ENCODE data around the gene TSKS. TPM values are rescaled to one million over a fixed set of nuclear protein-coding genes. Genes with fewer than 3 reads are reported as not detected.

The TSKS gene
- total RNA-seq, 1 donor = not detected

DNA sequence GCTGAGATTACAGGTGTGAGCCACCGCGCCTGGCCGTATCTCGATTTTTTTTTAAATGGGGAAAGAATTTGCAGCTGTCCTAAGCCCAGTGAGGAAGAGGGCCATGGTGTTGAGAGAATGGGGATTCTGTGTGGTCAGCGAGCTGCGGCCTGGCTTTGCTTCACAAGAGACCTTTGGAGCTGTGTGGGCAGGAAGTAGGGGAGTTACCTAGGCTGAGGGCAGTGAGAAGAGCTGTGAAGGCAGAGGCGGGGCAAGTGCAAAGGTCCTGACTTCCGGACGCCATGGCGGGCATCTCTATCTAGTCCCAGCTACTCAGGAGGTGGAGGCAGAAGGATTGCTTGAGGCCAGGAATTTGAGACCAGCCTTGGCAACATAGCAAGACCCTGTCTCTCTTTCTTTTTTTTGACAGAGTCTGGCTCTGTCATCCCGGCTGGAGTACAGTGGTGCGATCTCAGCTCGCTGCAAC lies 8.6 kb upstream of the TSKS start:
- peaks cover 55% of the 10 kb centered on the region for H4K20me1 ChIP-seq (ENCODE audit: insufficient read depth, low read length)
- H3K27me3 ChIP-seq (ENCODE audit: insufficient read depth, low read length) = no peaks in the 10 kb centered on the region
- no peak overlapping the region for H3K4me3 ChIP-seq (ENCODE audit: insufficient read depth, low read length)
- H3K36me3 ChIP-seq (ENCODE audit: insufficient read depth, low read length) = peaks cover 8% of the 10 kb centered on the region
- no peaks in the 10 kb centered on the region for H3K9me3 ChIP-seq (ENCODE audit: low read depth, low read length)
- H2AFZ ChIP-seq (ENCODE audit: low read length) = no peak overlapping the region
- no peak for DNase-seq (ENCODE audit: insufficient read length, low spot score, missing footprints)
- no peak overlapping the region for H3K27ac ChIP-seq (ENCODE audit: low read depth, low read length)
- TF ChIP-seq, protein P1, sequence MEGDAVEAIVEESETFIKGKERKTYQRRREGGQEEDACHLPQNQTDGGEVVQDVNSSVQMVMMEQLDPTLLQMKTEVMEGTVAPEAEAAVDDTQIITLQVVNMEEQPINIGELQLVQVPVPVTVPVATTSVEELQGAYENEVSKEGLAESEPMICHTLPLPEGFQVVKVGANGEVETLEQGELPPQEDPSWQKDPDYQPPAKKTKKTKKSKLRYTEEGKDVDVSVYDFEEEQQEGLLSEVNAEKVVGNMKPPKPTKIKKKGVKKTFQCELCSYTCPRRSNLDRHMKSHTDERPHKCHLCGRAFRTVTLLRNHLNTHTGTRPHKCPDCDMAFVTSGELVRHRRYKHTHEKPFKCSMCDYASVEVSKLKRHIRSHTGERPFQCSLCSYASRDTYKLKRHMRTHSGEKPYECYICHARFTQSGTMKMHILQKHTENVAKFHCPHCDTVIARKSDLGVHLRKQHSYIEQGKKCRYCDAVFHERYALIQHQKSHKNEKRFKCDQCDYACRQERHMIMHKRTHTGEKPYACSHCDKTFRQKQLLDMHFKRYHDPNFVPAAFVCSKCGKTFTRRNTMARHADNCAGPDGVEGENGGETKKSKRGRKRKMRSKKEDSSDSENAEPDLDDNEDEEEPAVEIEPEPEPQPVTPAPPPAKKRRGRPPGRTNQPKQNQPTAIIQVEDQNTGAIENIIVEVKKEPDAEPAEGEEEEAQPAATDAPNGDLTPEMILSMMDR (IDR thresholded peaks at IDR 0.05; ENCODE audit: extremely low read depth, low read depth, low read length) = no peak
- H3K4me2 ChIP-seq (ENCODE audit: insufficient read depth, low read length) = no peak overlapping the region
- peaks cover 14% of the 10 kb centered on the region for H3K4me1 ChIP-seq (ENCODE audit: insufficient read depth, low read length)
- peaks cover 95% of the 10 kb centered on the region for H3K79me2 ChIP-seq (ENCODE audit: insufficient read depth, low read length)

- H3K79me2 ChIP-seq (ENCODE audit: insufficient read depth, low read length) = peaks cover 83% of the 10 kb centered on the region
- no peaks in the 10 kb centered on the region for H3K9me3 ChIP-seq (ENCODE audit: low read depth, low read length)
- no peak overlapping the region for H2AFZ ChIP-seq (ENCODE audit: low read length)
- peaks cover 43% of the 10 kb centered on the region for H4K20me1 ChIP-seq (ENCODE audit: insufficient read depth, low read length)
- H3K27ac ChIP-seq (ENCODE audit: low read depth, low read length) = no peak overlapping the region
- no peak overlapping the region for H3K4me3 ChIP-seq (ENCODE audit: insufficient read depth, low read length)
- DNase-seq (ENCODE audit: insufficient read length, low spot score, missing footprints) = no peak
- H3K27me3 ChIP-seq (ENCODE audit: insufficient read depth, low read length) = no peaks in the 10 kb centered on the region
- peaks cover 4% of the 10 kb centered on the region for H3K36me3 ChIP-seq (ENCODE audit: insufficient read depth, low read length)
- TF ChIP-seq, protein P1 (IDR thresholded peaks at IDR 0.05; ENCODE audit: extremely low read depth, low read depth, low read length) = no peak
- no peak overlapping the region for H3K4me2 ChIP-seq (ENCODE audit: insufficient read depth, low read length)
- H3K4me1 ChIP-seq (ENCODE audit: insufficient read depth, low read length) = peaks cover 21% of the 10 kb centered on the region
Measured at GRCh38 chr19:49770529-49770928, 7.4 kb upstream of the TSKS start.

DNA sequence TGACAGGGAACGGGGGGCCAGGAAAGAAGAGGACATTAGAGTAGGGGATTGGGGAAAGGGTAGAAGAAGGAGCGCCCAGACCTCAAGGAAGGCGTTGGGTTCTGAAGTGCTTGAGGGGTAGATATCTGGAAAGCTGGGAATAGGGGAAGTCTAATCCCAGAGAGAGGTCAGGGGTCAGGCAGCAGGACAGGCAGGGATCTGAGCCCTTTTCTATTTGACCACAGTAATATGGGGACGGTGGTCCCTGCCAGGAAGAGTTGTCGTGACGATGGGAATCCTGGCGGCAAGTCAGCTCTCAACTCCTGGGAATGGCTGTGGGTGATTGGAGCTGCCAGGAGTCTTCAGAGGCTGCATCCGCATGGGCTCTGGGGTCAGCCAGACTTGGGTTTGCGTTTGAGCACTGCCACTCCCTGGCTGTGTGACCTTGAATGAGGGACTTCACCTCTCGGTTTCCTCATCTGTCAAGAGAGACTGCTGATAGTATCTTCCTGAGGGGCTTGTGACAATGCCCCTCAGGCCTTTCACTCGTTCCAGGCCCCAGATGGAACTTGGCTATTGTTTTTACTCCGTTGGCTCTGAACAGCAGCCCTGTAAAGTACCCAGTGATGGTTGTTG lies 5.0 kb upstream of the TSKS start:
- H3K27ac ChIP-seq (ENCODE audit: low read depth, low read length) = peak overlapping the region; percentile 82
- TF ChIP-seq, protein P1 (IDR thresholded peaks at IDR 0.05; ENCODE audit: extremely low read depth, low read depth, low read length) = no peak
- peaks cover 34% of the 10 kb centered on the region for H4K20me1 ChIP-seq (ENCODE audit: insufficient read depth, low read length)
- peak overlapping the region; percentile 95 for H3K4me3 ChIP-seq (ENCODE audit: insufficient read depth, low read length)
- H2AFZ ChIP-seq (ENCODE audit: low read length) = no peak overlapping the region
- no peaks in the 10 kb centered on the region for H3K27me3 ChIP-seq (ENCODE audit: insufficient read depth, low read length)
- no peaks in the 10 kb centered on the region for H3K9me3 ChIP-seq (ENCODE audit: low read depth, low read length)
- H3K36me3 ChIP-seq (ENCODE audit: insufficient read depth, low read length) = no peaks in the 10 kb centered on the region
- peaks cover 23% of the 10 kb centered on the region for H3K4me1 ChIP-seq (ENCODE audit: insufficient read depth, low read length)
- H3K4me2 ChIP-seq (ENCODE audit: insufficient read depth, low read length) = peak overlapping the region; percentile 97
- DNase-seq (ENCODE audit: insufficient read length, low spot score, missing footprints) = no peak
- H3K79me2 ChIP-seq (ENCODE audit: insufficient read depth, low read length) = peaks cover 60% of the 10 kb centered on the region

DNA sequence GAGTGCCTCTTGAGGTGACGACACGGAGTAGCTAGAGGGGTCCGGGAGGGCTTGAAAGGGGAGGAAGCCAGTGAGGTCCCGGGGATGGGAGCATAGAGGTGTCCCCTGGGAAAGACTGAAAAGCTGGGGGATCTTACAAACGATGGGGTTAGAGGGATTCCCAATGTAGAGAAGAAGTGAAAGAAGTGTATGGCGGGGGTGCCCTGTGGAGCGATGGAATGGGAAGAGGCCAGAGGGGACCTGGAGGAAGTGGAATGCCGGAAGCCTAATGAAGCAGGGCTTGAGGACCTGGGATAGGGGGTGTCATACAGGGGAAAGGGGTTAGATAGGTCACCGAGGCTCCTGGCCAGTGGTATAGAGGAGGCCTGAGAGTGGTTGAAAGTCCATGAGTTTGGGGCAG lies 4.3 kb upstream of the TSKS start:
- peaks cover 23% of the 10 kb centered on the region for H3K4me1 ChIP-seq (ENCODE audit: insufficient read depth, low read length)
- no peaks in the 10 kb centered on the region for H3K27me3 ChIP-seq (ENCODE audit: insufficient read depth, low read length)
- H4K20me1 ChIP-seq (ENCODE audit: insufficient read depth, low read length) = peaks cover 30% of the 10 kb centered on the region
- H3K4me3 ChIP-seq (ENCODE audit: insufficient read depth, low read length) = peak overlapping the region; percentile 95
- H3K4me2 ChIP-seq (ENCODE audit: insufficient read depth, low read length) = peak overlapping the region; percentile 97
- DNase-seq (ENCODE audit: insufficient read length, low spot score, missing footprints) = peak; percentile 74
- H3K79me2 ChIP-seq (ENCODE audit: insufficient read depth, low read length) = peaks cover 55% of the 10 kb centered on the region
- TF ChIP-seq, protein P1 (IDR thresholded peaks at IDR 0.05; ENCODE audit: extremely low read depth, low read depth, low read length) = no peak
- H3K9me3 ChIP-seq (ENCODE audit: low read depth, low read length) = no peaks in the 10 kb centered on the region
- H3K27ac ChIP-seq (ENCODE audit: low read depth, low read length) = peak overlapping the region; percentile 82
- H2AFZ ChIP-seq (ENCODE audit: low read length) = peak overlapping the region; percentile 77
- H3K36me3 ChIP-seq (ENCODE audit: insufficient read depth, low read length) = no peaks in the 10 kb centered on the region
